Stimulated activated CD4-positive, alpha-beta T cell treated with anti-CD3 and anti-CD28 coated beads, TNF-alpha, amount 100 ng/mL, for 24 hours (primary cell): ENCODE data around the gene PFDN1.
"Not testable (repeated sequence)": the region's sequence is repeated elsewhere in the genome, so short reads cannot be mapped to it uniquely, and the experiment has no call there.

Source experiments
- DNase-seq, 3 experiments: peaks; one replicate each; pipeline ENCODE4 v3.0.0-alpha.2; 2020; ENCODE audit warnings: low read depth in 3 of 3

Gene PFDN1

GRCh38 chr5:140302786-140303639, at the start of gene PFDN1:
Gene PFDN1 (minus strand): TSS chr5:140303101. CDS start chr5:140303073, 28 bp downstream.
- peak; percentile 80 to 88 (median 86) for DNase-seq

- peak in 2 of 3 experiments; percentile 35 to 68 for DNase-seq
These were observed 48.9 kb upstream of the PFDN1 start for GRCh38 chr5:140351609-140352334.

- DNase-seq: no peak
These were observed 46.3 kb upstream of the PFDN1 start for GRCh38 chr5:140349244-140349643.

- no peak for DNase-seq
These were observed 45.2 kb upstream of the PFDN1 start for GRCh38 chr5:140348104-140348503.

- no peak for DNase-seq
These were observed 44.5 kb upstream of the PFDN1 start for GRCh38 chr5:140347360-140347759.

GRCh38 chr5:140346348-140347221, 43.7 kb upstream of the PFDN1 start, which contains the start of gene HBEGF:
Gene HBEGF (minus strand): TSS chr5:140346603. CDS start chr5:140346328, 275 bp downstream.
- DNase-seq: peak in 1 of 3 experiments; percentile 57

GRCh38 chr5:140345919-140346347, 43.0 kb upstream of the PFDN1 start:
- no peak for DNase-seq

GRCh38 chr5:140344683-140345423, 42.0 kb upstream of the PFDN1 start:
- DNase-seq: peak in 1 of 3 experiments; percentile 24

GRCh38 chr5:140343849-140344248, 40.9 kb upstream of the PFDN1 start:
- DNase-seq: not testable (repeated sequence)

GRCh38 chr5:140342896-140343295, 40.0 kb upstream of the PFDN1 start:
- DNase-seq: no peak

- peak in 1 of 3 experiments; percentile 36 for DNase-seq
These were observed 39.4 kb upstream of the PFDN1 start for GRCh38 chr5:140342287-140342686.

GRCh38 chr5:140341591-140341990, 38.7 kb upstream of the PFDN1 start:
- DNase-seq: no peak

- no peak for DNase-seq
These were observed 37.8 kb upstream of the PFDN1 start for GRCh38 chr5:140340605-140341121.

GRCh38 chr5:140339636-140340035, 36.7 kb upstream of the PFDN1 start:
- no peak for DNase-seq

- no peak for DNase-seq
These were observed 36.0 kb upstream of the PFDN1 start for GRCh38 chr5:140338908-140339307.

GRCh38 chr5:140338336-140338735, 35.4 kb upstream of the PFDN1 start:
- no peak for DNase-seq

GRCh38 chr5:140337880-140338279, 35.0 kb upstream of the PFDN1 start:
- DNase-seq: no peak

- DNase-seq: no peak
These were observed 33.5 kb upstream of the PFDN1 start for GRCh38 chr5:140336388-140336787.

GRCh38 chr5:140331638-140332037, 28.7 kb upstream of the PFDN1 start:
- DNase-seq: no peak

- no peak for DNase-seq
These were observed 27.0 kb upstream of the PFDN1 start for GRCh38 chr5:140329739-140330481.
